Activated CD8-positive, alpha-beta T cell treated with anti-CD3 and anti-CD28 coated beads, Interleukin-2, amount 10 ng/mL, durations not matched to agents 7 days and 5 days (primary cell): Measurements from ENCODE around the gene RFK. TPM values are rescaled to one million over a fixed set of nuclear protein-coding genes. Genes with fewer than 3 reads are reported as not detected.

Experiments used
- ATAC-seq: fragments of 150-1000 bp; cut with Tn5 transposase; one replicate; pipeline ENCODE4 v1.10.0; 2021; ENCODE audit warnings: moderate library complexity
- CTCF ChIA-PET: fragments of 350-600 bp; sonication (Branson Sonifier 250); formaldehyde crosslinking; loops from one replicate; lab custom pipeline; 2021; ENCODE audit warnings: antibody characterized with exemption; lab: Charles Lee
- POLR2A ChIA-PET: fragments of 350-600 bp; sonication (Branson Sonifier 250); formaldehyde crosslinking; loops from one replicate; lab custom pipeline; 2021; ENCODE audit warnings: antibody characterized with exemption; lab: Charles Lee
- DNase-seq: peaks from one replicate; pipeline ENCODE4 v3.0.0-alpha.2; 2020
- H3K27ac Mint-ChIP-seq: one replicate; pipeline ENCODE4 v1.8.0; 2021; ENCODE audit warnings: mild to moderate bottlenecking, mixed read lengths
- H3K27me3 Mint-ChIP-seq: one replicate; pipeline ENCODE4 v1.8.0; 2021; ENCODE audit warnings: low read depth, mixed read lengths
- H3K36me3 Mint-ChIP-seq: one replicate; pipeline ENCODE4 v1.8.0; 2021; ENCODE audit warnings: low read depth, mixed read lengths
- H3K4me1 Mint-ChIP-seq: one replicate; pipeline ENCODE4 v1.8.0; 2021; ENCODE audit warnings: low read depth, mixed read lengths
- H3K4me3 Mint-ChIP-seq: one replicate; pipeline ENCODE4 v1.8.0; 2021; ENCODE audit warnings: mild to moderate bottlenecking, mixed read lengths
- H3K9me3 Mint-ChIP-seq: one replicate; pipeline ENCODE4 v1.8.0; 2022; ENCODE audit warnings: mixed read lengths; ENCODE audit not compliant: insufficient read depth
- total RNA-seq, 2 experiments: library from RNA; stranded (reverse); gene quantifications; one replicate each; pipeline ENCODE4 v1.2.3, GENCODE V29; 2021

The RFK gene
- total RNA-seq, 2 experiments from 2014 or later = 18.2 to 21.5 TPM

- Mint-ChIP-seq H3K36me3 (peaks cover 23% of the 10 kb centered on the region), H3K4me1 (peaks cover 32% of the 10 kb centered on the region), H3K27me3 (no peaks in the 10 kb centered on the region), H3K4me3 (peak overlapping the region; percentile 90), H3K27ac (peak overlapping the region; percentile 98), H3K9me3 (no peaks in the 10 kb centered on the region)
- POLR2A ChIA-PET = interaction anchor here (0.6 to 2.6 kb wide), 10 partner anchors 8 to 782 kb away, joined by 3 to 12 read pairs (median 4); partner anchors contain the start of genes GCNT1 and VPS13A
- ATAC-seq (peak; percentile 66), DNase-seq (peak; percentile 71)
- CTCF ChIA-PET = interaction anchor here (0.8 to 3.7 kb wide), 21 partner anchors 7 to 310 kb away, joined by 3 to 20 read pairs (median 5); no protein-coding TSS in a partner anchor
Observed at GRCh38 chr9:76394960-76395252, 680 bp upstream of the RFK start.

- DNase-seq (no peak), ATAC-seq (no peak)
- ChIA-PET POLR2A (no interaction called here), CTCF (interaction anchor here (0.8 to 1.9 kb wide), 2 partner anchors 218 to 268 kb away, joined by 3 to 8 read pairs; no protein-coding TSS in a partner anchor)
- Mint-ChIP-seq H3K4me1 (peaks cover 35% of the 10 kb centered on the region), H3K4me3 (no peak overlapping the region), H3K27me3 (no peaks in the 10 kb centered on the region), H3K27ac (no peak overlapping the region), H3K36me3 (peaks cover 50% of the 10 kb centered on the region), H3K9me3 (no peaks in the 10 kb centered on the region)
Observed at GRCh38 chr9:76390656-76391055, 3.6 kb downstream of the RFK start.

DNA sequence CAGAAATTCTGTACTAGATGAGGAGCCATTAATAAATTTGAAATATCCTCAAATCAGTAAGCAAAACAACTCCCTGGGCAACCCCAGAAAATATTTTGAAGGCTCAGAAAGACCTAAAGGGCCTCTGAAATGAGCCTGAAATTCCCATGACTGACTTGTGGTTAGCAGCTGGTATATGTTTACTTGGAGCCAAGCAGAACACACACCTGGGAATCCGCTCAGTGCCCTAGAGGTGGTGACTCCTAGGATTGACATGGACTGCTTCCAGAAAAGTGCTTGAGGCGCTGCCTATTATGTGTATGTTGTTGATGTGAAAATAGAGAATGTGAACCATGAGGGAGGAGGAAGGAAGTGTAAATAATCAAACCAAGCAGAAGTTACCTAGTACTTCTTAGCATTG lies 14.7 kb downstream of the RFK start:
- H3K9me3 Mint-ChIP-seq = no peaks in the 10 kb centered on the region
- ATAC-seq = no peak

GRCh38 chr9:76378367-76379073 lies 15.7 kb downstream of the RFK start:
- H3K4me1 Mint-ChIP-seq = no peaks in the 10 kb centered on the region
- no peak for ATAC-seq
- CTCF ChIA-PET = interaction anchor here (1.0 to 1.3 kb wide), 2 partner anchors 15 to 280 kb away, joined by 3 to 6 read pairs; partner anchors contain the start of gene RFK
- DNase-seq = no peak
- POLR2A ChIA-PET = interaction anchor here (0.6 kb wide), 1 partner anchor 55 kb away, joined by 3 read pairs; no protein-coding TSS in a partner anchor
- no peak overlapping the region for H3K4me3 Mint-ChIP-seq
- peaks cover 5% of the 10 kb centered on the region for H3K36me3 Mint-ChIP-seq
- no peaks in the 10 kb centered on the region for H3K9me3 Mint-ChIP-seq
- no peaks in the 10 kb centered on the region for H3K27me3 Mint-ChIP-seq
- no peak overlapping the region for H3K27ac Mint-ChIP-seq

More for the DNA sequence above, 14.7 kb downstream of the RFK start:
- DNase-seq = no peak
- Mint-ChIP-seq H3K27me3 (no peaks in the 10 kb centered on the region), H3K36me3 (peaks cover 8% of the 10 kb centered on the region), H3K27ac (no peak overlapping the region), H3K4me1 (no peaks in the 10 kb centered on the region), H3K4me3 (no peak overlapping the region)
- ChIA-PET POLR2A (no interaction called here), CTCF (no interaction called here)

GRCh38 chr9:76377791-76378190 lies 16.4 kb downstream of the RFK start:
- H3K9me3 Mint-ChIP-seq = no peaks in the 10 kb centered on the region
- H3K27me3 Mint-ChIP-seq = no peaks in the 10 kb centered on the region
- CTCF ChIA-PET = interaction anchor here (1.3 kb wide), 1 partner anchor 16 kb away, joined by 6 read pairs; the partner anchor contains the start of gene RFK
- H3K27ac Mint-ChIP-seq = no peak overlapping the region
- DNase-seq = no peak
- no peak for ATAC-seq
- no peaks in the 10 kb centered on the region for H3K36me3 Mint-ChIP-seq
- POLR2A ChIA-PET = no interaction called here
- no peaks in the 10 kb centered on the region for H3K4me1 Mint-ChIP-seq
- no peak overlapping the region for H3K4me3 Mint-ChIP-seq

DNA sequence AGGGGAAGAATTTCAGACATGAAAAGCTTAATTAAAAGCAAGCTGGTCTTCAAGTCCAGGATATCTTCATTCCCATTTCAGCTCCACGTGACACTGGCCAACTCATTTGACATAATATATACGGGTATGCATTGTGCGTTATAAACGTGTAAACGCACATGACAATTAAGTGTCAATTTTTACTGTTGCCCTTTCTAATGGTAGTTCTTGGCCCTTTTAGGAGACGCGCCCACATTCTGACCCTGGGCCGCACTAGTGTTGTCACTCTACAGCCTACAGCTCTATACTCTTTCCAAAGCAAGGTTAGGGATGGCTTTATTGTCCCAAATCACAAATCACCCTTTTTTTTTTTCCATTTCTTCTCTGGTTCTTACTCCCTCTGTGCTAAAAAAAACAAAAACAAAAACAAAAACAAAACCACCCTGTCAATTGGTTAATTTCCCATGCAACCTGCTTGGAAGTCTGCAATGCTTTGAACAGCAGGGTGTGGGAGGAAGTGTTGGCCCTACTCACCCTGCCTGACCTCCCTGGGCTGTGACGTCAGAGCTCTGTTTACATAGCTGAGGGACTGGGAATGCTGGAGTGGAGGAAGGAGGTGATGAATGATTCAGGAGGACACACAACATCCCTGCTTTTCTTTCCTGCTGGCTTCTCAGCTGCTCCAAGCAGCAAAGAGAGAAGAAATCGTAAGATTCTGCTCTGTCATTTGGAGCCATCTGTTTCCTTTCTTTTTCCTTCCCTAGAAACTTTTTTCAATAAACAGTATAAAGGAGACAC lies 19.3 kb downstream of the RFK start:
- no peaks in the 10 kb centered on the region for H3K9me3 Mint-ChIP-seq
- ATAC-seq = no peak
- H3K36me3 Mint-ChIP-seq = no peaks in the 10 kb centered on the region
- ChIA-PET POLR2A (no interaction called here), CTCF (interaction anchor here (0.6 kb wide), 1 partner anchor 804 kb away, joined by 3 read pairs; no protein-coding TSS in a partner anchor)
- no peak overlapping the region for H3K27ac Mint-ChIP-seq
- no peak overlapping the region for H3K4me3 Mint-ChIP-seq
- no peak for DNase-seq
- no peaks in the 10 kb centered on the region for H3K27me3 Mint-ChIP-seq
- H3K4me1 Mint-ChIP-seq = no peaks in the 10 kb centered on the region

DNA sequence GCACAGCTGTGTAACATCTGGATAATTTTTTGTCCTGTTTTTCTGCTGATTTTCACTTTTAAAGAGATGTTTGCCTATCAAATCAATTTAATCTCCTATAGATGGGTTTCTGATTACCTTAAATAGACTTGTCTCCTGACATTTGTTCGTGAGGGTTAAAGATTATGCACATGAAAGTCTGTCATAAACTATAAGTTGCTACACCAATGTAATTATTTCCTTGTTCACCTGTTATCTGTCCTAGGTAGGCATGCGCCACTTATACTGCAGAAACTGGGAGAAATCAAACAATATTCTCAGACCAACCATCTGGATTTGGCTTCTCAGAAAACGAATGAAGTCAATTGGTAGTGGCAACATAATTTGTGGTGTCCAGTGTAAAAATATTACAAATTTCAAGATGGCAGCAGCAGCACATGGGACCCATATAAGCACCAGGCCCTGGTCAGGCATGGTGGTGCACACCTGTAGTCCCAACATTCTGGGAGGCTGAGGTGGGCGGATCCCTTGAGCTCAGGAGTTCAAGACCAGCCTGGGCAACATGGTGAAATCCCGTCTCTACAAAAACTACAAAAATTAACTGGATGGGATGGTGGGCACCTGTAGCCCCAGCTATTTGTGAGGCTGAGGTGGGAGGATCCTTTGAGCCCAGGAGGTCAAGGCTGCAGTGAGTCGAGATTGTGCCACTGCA lies 20.3 kb downstream of the RFK start:
- Mint-ChIP-seq H3K36me3 (no peaks in the 10 kb centered on the region), H3K27ac (no peak overlapping the region), H3K4me1 (no peaks in the 10 kb centered on the region), H3K4me3 (no peak overlapping the region), H3K9me3 (no peaks in the 10 kb centered on the region), H3K27me3 (no peaks in the 10 kb centered on the region)
- ChIA-PET CTCF (interaction anchor here (1.3 kb wide), 1 partner anchor 10 kb away, joined by 3 read pairs; no protein-coding TSS in a partner anchor), POLR2A (no interaction called here)
- DNase-seq (no peak), ATAC-seq (no peak)

GRCh38 chr9:76373173-76373783 lies 20.9 kb downstream of the RFK start:
- ATAC-seq (no peak), DNase-seq (no peak)
- POLR2A ChIA-PET = no interaction called here
- Mint-ChIP-seq H3K9me3 (no peaks in the 10 kb centered on the region), H3K4me1 (no peaks in the 10 kb centered on the region), H3K27ac (no peak overlapping the region), H3K27me3 (no peaks in the 10 kb centered on the region), H3K4me3 (no peak overlapping the region), H3K36me3 (no peaks in the 10 kb centered on the region)
- CTCF ChIA-PET = interaction anchor here (1.3 kb wide), 1 partner anchor 10 kb away, joined by 3 read pairs; no protein-coding TSS in a partner anchor

- no peak for ATAC-seq
- ChIA-PET CTCF (interaction anchor here (1.2 kb wide), 1 partner anchor 332 kb away, joined by 3 read pairs; no protein-coding TSS in a partner anchor), POLR2A (no interaction called here)
- H3K4me1 Mint-ChIP-seq = no peaks in the 10 kb centered on the region
- H3K27ac Mint-ChIP-seq = no peak overlapping the region
- no peaks in the 10 kb centered on the region for H3K36me3 Mint-ChIP-seq
- H3K9me3 Mint-ChIP-seq = no peaks in the 10 kb centered on the region
- no peaks in the 10 kb centered on the region for H3K27me3 Mint-ChIP-seq
- no peak overlapping the region for H3K4me3 Mint-ChIP-seq
- DNase-seq = no peak
Observed at GRCh38 chr9:76372336-76372735, 21.9 kb downstream of the RFK start.

DNA sequence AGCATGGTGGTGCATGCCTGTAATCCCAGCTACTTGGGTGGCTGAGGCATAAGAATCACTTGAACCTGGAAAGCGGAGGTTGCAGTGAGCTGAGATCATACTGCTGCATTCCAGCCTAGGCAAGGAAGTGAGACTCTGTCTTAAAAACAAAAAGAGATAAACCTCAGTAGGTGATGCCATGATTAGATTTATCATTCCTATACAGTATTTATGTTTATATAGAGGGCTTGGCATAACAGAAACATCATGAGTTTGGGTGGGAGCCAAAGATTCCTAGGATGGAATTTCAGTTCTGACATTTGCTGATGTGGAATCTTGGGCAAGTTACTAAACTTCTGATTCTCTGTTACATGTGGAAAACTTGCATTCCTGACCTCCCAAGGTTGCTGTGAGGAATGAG lies 22.3 kb downstream of the RFK start:
- no peak overlapping the region for H3K27ac Mint-ChIP-seq
- no peak for DNase-seq
- H3K9me3 Mint-ChIP-seq = no peaks in the 10 kb centered on the region
- CTCF ChIA-PET = interaction anchor here (0.6 to 1.2 kb wide), 2 partner anchors 12 to 332 kb away, joined by 3 to 4 read pairs; no protein-coding TSS in a partner anchor
- no peak for ATAC-seq
- POLR2A ChIA-PET = no interaction called here
- H3K27me3 Mint-ChIP-seq = no peaks in the 10 kb centered on the region
- no peak overlapping the region for H3K4me3 Mint-ChIP-seq
- H3K4me1 Mint-ChIP-seq = no peaks in the 10 kb centered on the region
- no peaks in the 10 kb centered on the region for H3K36me3 Mint-ChIP-seq
